HCT116 (cell line): Measurements from ENCODE around the gene TYRO3. TPM values are rescaled to one million over a fixed set of nuclear protein-coding genes. Genes with fewer than 3 reads are reported as not detected.

Experiments
- ATAC-seq: fragments of 200-7000 bp; cut with Tn5 transposase; 2 replicates; pipeline ENCODE4 v1.9.1; 2020; ENCODE audit warnings: mild to moderate bottlenecking, moderate library complexity
- BruUV-seq: library from RNA; stranded (reverse); fragments of 400-500 nt; replicated peaks from 2 replicates; lab custom pipeline; 2021; lab: Mats Ljungman, UMichigan
- CTCF ChIA-PET: fragments of 300-600 bp; sonication (Branson Sonifier 250); formaldehyde crosslinking; loops from one replicate; lab custom pipeline; 2021; ENCODE audit warnings: antibody characterized with exemption; lab: Charles Lee
- POLR2A ChIA-PET: fragments of 300-600, 350-600 bp; sonication (Branson Sonifier 250); formaldehyde crosslinking; loops from one replicate; lab custom pipeline; 2021; ENCODE audit warnings: antibody characterized with exemption; lab: Charles Lee
- RAD21 ChIA-PET, 2 experiments: fragments of 300-600 bp; sonication (Branson Sonifier 250); formaldehyde crosslinking; loops; one replicate each; lab custom pipeline; 2023; ENCODE audit warnings: low total read pairs in 2 of 2; ENCODE audit not compliant: uncharacterized antibody in 2 of 2, unreplicated experiment in 2 of 2, low non-redundant PET in 1 of 2; lab: Charles Lee
- DNase-seq: peaks from one replicate; pipeline ENCODE4 v3.0.0-alpha.2; 2010; ENCODE audit warnings: low read depth, low spot score
- H2AFZ ChIP-seq: fragments of 200-600 bp; shearing (Covaris generic), sonication (generic); 2 replicates; pipeline ENCODE4 v1.6.1; 2017; ENCODE audit warnings: low read depth, mixed run types, mixed read lengths, antibody characterized with exemption, low read length; ENCODE audit not compliant: poor library complexity, severe bottlenecking
- H3K27ac ChIP-seq: 2 replicates; pipeline ENCODE4 v1.5.1; 2012; ENCODE audit warnings: low read depth, low read length
- H3K27me3 ChIP-seq: fragments of 200-600 bp; sonication (generic); 2 replicates; pipeline ENCODE4 v1.6.1; 2016; ENCODE audit warnings: mixed run types, low read length, mixed read lengths; ENCODE audit not compliant: insufficient read depth
- H3K36me3 ChIP-seq, 2 experiments: fragments of 200-500 bp in 1 of 2; fragments of 200-600 bp in 1 of 2; sonication (Bioruptor generic) in 1 of 2; sonication (generic) in 1 of 2; 2 replicates each; pipeline versions ENCODE4 v1.5.1 to v1.6.1; 2014 to 2016; ENCODE audit warnings: low read length in 2 of 2, inconsistent platforms in 1 of 2, mixed read lengths in 1 of 2, mixed run types in 1 of 2; ENCODE audit not compliant: insufficient read depth in 2 of 2, control insufficient read depth in 1 of 2
- H3K4me1 ChIP-seq, 2 experiments: fragments of 200-600 bp in 1 of 2; sonication (generic) in 1 of 2; 2 replicates each; pipeline versions ENCODE4 v1.5.1 to v1.6.1; 2012 to 2017; ENCODE audit warnings: low read length in 2 of 2, inconsistent platforms in 1 of 2, mild to moderate bottlenecking in 1 of 2, mixed read lengths in 1 of 2, mixed run types in 1 of 2, moderate library complexity in 1 of 2; ENCODE audit not compliant: insufficient read depth in 2 of 2, control insufficient read depth in 1 of 2
- H3K4me2 ChIP-seq: fragments of 200-600 bp; sonication (generic); 2 replicates; pipeline ENCODE4 v1.6.1; 2017; ENCODE audit warnings: mixed run types, low read length, mixed read lengths
- H3K4me3 ChIP-seq, 2 experiments: fragments of 200-600 bp in 1 of 2; sonication (generic) in 1 of 2; replicated peaks in 1 of 2; 2 replicates each; pipeline ENCODE4 v1.5.1; 2011 to 2016; ENCODE audit warnings: low read length in 2 of 2, control low read depth in 1 of 2, low read depth in 1 of 2, mild to moderate bottlenecking in 1 of 2, mixed read lengths in 1 of 2, mixed run types in 1 of 2
- H3K79me2 ChIP-seq: fragments of 200-600 bp; sonication (generic); 2 replicates; pipeline ENCODE4 v1.6.1; 2017; ENCODE audit warnings: mild to moderate bottlenecking, mixed run types, low read length, moderate library complexity, mixed read lengths; ENCODE audit not compliant: insufficient read depth
- H3K9ac ChIP-seq: fragments of 200-600 bp; sonication (generic); 2 replicates; pipeline ENCODE4 v1.6.1; 2016; ENCODE audit warnings: low read length, mixed read lengths
- H3K9me2 ChIP-seq: fragments of 200-600 bp; sonication (generic), shearing (Covaris generic); 2 replicates; pipeline ENCODE4 v1.6.1; 2017; ENCODE audit warnings: mixed run types, mild to moderate bottlenecking, moderate library complexity; ENCODE audit not compliant: insufficient read depth
- H3K9me3 ChIP-seq, 2 experiments: fragments of 200-500 bp in 1 of 2; fragments of 200-600 bp in 1 of 2; sonication (Bioruptor generic) in 1 of 2; sonication (generic) in 1 of 2; 2 replicates each; pipeline ENCODE4 v1.6.1; 2014 to 2017; ENCODE audit warnings: low read length in 2 of 2, mixed read lengths in 2 of 2, inconsistent platforms in 1 of 2, low read depth in 1 of 2, mild to moderate bottlenecking in 1 of 2, mixed run types in 1 of 2, moderate library complexity in 1 of 2; ENCODE audit not compliant: control insufficient read depth in 1 of 2, insufficient read depth in 1 of 2
- H4K20me1 ChIP-seq: fragments of 200-600 bp; sonication (generic), shearing (Covaris generic); 2 replicates; pipeline ENCODE4 v1.6.1; 2017; ENCODE audit warnings: mixed run types, mild to moderate bottlenecking, moderate library complexity; ENCODE audit not compliant: insufficient read depth
- CEBPB ChIP-seq: IDR thresholded peaks from 2 replicates; pipeline ENCODE4 v1.6.1; 2012; ENCODE audit warnings: low read depth
- EGR1 ChIP-seq: IDR thresholded peaks from 2 replicates; pipeline ENCODE4 v1.6.1; 2012; ENCODE audit warnings: low read depth
- EZH2 ChIP-seq: fragments of 200-600 bp; sonication (generic); IDR thresholded peaks from 2 replicates; pipeline ENCODE4 v1.6.1; 2017; ENCODE audit warnings: antibody characterized with exemption, mixed run types
- FOSL1 ChIP-seq: IDR thresholded peaks from 2 replicates; pipeline ENCODE4 v1.6.1; 2012; ENCODE audit warnings: low read depth
- POLR2A ChIP-seq: IDR thresholded peaks from 2 replicates; pipeline ENCODE4 v1.7.0; 2011; ENCODE audit warnings: borderline replicate concordance; ENCODE audit not compliant: insufficient read depth, insufficient read length; ENCODE audit errors: extremely low read depth
- POLR2AphosphoS5 ChIP-seq: IDR thresholded peaks from 2 replicates; pipeline ENCODE4 v1.6.1; 2011; ENCODE audit warnings: mild to moderate bottlenecking, low read depth, low read length, moderate library complexity
- SIN3A ChIP-seq: IDR thresholded peaks from 2 replicates; pipeline ENCODE4 v1.6.1; 2012; ENCODE audit warnings: low read depth
- ZNF274 ChIP-seq: fragments of 200-500 bp; sonication (Bioruptor generic); IDR thresholded peaks from 2 replicates; pipeline ENCODE4 v1.6.1; 2014; ENCODE audit warnings: mild to moderate bottlenecking, low read depth, low read length, inconsistent platforms
- intact Hi-C: fragments of 100-400 bp; cut with micrococcal nuclease; formaldehyde crosslinking; loops from 2 replicates; pipeline ENCODE4 v1.10.0; 2022
- total RNA-seq: library from RNA; stranded (reverse); gene quantifications from one replicate; pipeline ENCODE4 v1.2.1, GENCODE V29; 2021; ENCODE audit not compliant: unreplicated experiment
- TF ChIP-seq, protein P1 (sequence below): IDR thresholded peaks from 2 replicates; pipeline ENCODE4 v1.6.1; 2012; ENCODE audit warnings: low read depth
- TF ChIP-seq, protein P2 (sequence below), 3 experiments: fragments of 200-600 bp in 1 of 3; sonication (generic) in 1 of 3; IDR thresholded peaks in 2 of 3; conservative IDR thresholded peaks in 1 of 3; 2 replicates each; pipeline ENCODE4 v1.5.1; 2012 to 2017; ENCODE audit warnings: low read depth in 2 of 3, low read length in 2 of 3, antibody characterized with exemption in 1 of 3, borderline replicate concordance in 1 of 3, control low read depth in 1 of 3, mild to moderate bottlenecking in 1 of 3, mixed read lengths in 1 of 3, mixed run types in 1 of 3, moderate library complexity in 1 of 3; ENCODE audit not compliant: insufficient read depth in 1 of 3
- TF ChIP-seq, protein P3 (sequence below): IDR thresholded peaks from 2 replicates; pipeline ENCODE4 v1.6.1; 2012

The TYRO3 gene
- total RNA-seq, 1 experiment from 2014 or later = 34.6 TPM

DNA sequence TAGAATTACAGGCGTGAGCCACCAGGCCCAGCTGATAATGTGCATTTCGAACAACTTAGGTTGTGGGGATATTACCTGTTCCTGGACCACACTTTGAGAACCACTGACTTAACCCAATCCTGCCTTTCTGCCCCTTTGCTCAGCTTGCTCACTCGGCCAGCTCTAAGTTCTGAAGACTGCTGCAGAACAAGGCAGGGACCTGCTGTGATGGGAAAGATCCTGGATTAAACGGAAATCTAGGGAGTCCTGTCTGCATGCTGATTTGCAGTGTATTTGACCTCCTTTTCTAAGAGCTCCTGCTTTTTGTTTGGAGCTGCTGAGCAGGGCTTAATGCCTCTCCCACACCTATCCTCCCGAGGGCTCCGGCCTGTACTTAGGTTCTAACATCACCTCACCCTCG is 48.3 kb upstream of the TYRO3 start:
- H3K4me1 ChIP-seq = peaks cover 25 to 42% of the 10 kb centered on the region in 2 experiments
- H3K27ac ChIP-seq = no peak overlapping the region
- H4K20me1 ChIP-seq = no peaks in the 10 kb centered on the region
- H3K4me2 ChIP-seq = no peak overlapping the region
- H3K36me3 ChIP-seq = no peaks in the 10 kb centered on the region
- ChIA-PET RAD21 (no interaction called here), POLR2A (no interaction called here), CTCF (no interaction called here)
- DNase-seq = no peak
- no peak overlapping the region for H2AFZ ChIP-seq
- no peaks in the 10 kb centered on the region for H3K79me2 ChIP-seq
- no peaks in the 10 kb centered on the region for H3K27me3 ChIP-seq
- no peaks in the 10 kb centered on the region for H3K9me2 ChIP-seq
- no TSS peak for BruUV-seq
- no peak overlapping the region for H3K9ac ChIP-seq
- intact Hi-C loops = no loop called here
- no peak overlapping the region for H3K4me3 ChIP-seq
- no peaks in the 10 kb centered on the region for H3K9me3 ChIP-seq
- no peak for ATAC-seq
- TF ChIP-seq, protein P1, sequence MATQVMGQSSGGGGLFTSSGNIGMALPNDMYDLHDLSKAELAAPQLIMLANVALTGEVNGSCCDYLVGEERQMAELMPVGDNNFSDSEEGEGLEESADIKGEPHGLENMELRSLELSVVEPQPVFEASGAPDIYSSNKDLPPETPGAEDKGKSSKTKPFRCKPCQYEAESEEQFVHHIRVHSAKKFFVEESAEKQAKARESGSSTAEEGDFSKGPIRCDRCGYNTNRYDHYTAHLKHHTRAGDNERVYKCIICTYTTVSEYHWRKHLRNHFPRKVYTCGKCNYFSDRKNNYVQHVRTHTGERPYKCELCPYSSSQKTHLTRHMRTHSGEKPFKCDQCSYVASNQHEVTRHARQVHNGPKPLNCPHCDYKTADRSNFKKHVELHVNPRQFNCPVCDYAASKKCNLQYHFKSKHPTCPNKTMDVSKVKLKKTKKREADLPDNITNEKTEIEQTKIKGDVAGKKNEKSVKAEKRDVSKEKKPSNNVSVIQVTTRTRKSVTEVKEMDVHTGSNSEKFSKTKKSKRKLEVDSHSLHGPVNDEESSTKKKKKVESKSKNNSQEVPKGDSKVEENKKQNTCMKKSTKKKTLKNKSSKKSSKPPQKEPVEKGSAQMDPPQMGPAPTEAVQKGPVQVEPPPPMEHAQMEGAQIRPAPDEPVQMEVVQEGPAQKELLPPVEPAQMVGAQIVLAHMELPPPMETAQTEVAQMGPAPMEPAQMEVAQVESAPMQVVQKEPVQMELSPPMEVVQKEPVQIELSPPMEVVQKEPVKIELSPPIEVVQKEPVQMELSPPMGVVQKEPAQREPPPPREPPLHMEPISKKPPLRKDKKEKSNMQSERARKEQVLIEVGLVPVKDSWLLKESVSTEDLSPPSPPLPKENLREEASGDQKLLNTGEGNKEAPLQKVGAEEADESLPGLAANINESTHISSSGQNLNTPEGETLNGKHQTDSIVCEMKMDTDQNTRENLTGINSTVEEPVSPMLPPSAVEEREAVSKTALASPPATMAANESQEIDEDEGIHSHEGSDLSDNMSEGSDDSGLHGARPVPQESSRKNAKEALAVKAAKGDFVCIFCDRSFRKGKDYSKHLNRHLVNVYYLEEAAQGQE = no peak
- no peak for TF ChIP-seq FOSL1
- no peak for TF ChIP-seq SIN3A
- TF ChIP-seq, protein P2, sequence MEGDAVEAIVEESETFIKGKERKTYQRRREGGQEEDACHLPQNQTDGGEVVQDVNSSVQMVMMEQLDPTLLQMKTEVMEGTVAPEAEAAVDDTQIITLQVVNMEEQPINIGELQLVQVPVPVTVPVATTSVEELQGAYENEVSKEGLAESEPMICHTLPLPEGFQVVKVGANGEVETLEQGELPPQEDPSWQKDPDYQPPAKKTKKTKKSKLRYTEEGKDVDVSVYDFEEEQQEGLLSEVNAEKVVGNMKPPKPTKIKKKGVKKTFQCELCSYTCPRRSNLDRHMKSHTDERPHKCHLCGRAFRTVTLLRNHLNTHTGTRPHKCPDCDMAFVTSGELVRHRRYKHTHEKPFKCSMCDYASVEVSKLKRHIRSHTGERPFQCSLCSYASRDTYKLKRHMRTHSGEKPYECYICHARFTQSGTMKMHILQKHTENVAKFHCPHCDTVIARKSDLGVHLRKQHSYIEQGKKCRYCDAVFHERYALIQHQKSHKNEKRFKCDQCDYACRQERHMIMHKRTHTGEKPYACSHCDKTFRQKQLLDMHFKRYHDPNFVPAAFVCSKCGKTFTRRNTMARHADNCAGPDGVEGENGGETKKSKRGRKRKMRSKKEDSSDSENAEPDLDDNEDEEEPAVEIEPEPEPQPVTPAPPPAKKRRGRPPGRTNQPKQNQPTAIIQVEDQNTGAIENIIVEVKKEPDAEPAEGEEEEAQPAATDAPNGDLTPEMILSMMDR (IDR thresholded peaks at IDR 0.05 in 2 of 3, conservative IDR thresholded peaks at IDR 0.05 in 1 of 3; ENCODE audit: borderline replicate concordance in 1 of 3, insufficient read depth in 1 of 3, low read depth in 2 of 3, low read length in 2 of 3) = no peak
- no peak for TF ChIP-seq EGR1
- TF ChIP-seq, protein P3, sequence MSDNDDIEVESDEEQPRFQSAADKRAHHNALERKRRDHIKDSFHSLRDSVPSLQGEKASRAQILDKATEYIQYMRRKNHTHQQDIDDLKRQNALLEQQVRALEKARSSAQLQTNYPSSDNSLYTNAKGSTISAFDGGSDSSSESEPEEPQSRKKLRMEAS = no peak
- no peak for TF ChIP-seq ZNF274
- no peak for TF ChIP-seq EZH2
- no peak for TF ChIP-seq POLR2A
- no peak for TF ChIP-seq CEBPB
- TF ChIP-seq POLR2AphosphoS5 = no peak
